ENCODE measurements around the gene MKNK1.

Gene MKNK1

GRCh38 chr1:46530791-46531409, 73.2 kb downstream of the MKNK1 start:
- H3K9me3 ChIP-seq (ENCODE audit: insufficient read depth, low read depth, low read length) = no peaks in the 10 kb centered on the region
- H4K20me1 ChIP-seq (ENCODE audit: insufficient read depth, low read length, poor library complexity, severe bottlenecking) = no peaks in the 10 kb centered on the region
- TF ChIP-seq EZH2phosphoT487 (IDR thresholded peaks at IDR 0.05; ENCODE audit: borderline replicate concordance) = no peak
- TF ChIP-seq, protein P1, sequence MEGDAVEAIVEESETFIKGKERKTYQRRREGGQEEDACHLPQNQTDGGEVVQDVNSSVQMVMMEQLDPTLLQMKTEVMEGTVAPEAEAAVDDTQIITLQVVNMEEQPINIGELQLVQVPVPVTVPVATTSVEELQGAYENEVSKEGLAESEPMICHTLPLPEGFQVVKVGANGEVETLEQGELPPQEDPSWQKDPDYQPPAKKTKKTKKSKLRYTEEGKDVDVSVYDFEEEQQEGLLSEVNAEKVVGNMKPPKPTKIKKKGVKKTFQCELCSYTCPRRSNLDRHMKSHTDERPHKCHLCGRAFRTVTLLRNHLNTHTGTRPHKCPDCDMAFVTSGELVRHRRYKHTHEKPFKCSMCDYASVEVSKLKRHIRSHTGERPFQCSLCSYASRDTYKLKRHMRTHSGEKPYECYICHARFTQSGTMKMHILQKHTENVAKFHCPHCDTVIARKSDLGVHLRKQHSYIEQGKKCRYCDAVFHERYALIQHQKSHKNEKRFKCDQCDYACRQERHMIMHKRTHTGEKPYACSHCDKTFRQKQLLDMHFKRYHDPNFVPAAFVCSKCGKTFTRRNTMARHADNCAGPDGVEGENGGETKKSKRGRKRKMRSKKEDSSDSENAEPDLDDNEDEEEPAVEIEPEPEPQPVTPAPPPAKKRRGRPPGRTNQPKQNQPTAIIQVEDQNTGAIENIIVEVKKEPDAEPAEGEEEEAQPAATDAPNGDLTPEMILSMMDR (conservative IDR thresholded peaks at IDR 0.05; ENCODE audit: low read length) = no peak; the same call in 1 of the 2 replicates

DNA sequence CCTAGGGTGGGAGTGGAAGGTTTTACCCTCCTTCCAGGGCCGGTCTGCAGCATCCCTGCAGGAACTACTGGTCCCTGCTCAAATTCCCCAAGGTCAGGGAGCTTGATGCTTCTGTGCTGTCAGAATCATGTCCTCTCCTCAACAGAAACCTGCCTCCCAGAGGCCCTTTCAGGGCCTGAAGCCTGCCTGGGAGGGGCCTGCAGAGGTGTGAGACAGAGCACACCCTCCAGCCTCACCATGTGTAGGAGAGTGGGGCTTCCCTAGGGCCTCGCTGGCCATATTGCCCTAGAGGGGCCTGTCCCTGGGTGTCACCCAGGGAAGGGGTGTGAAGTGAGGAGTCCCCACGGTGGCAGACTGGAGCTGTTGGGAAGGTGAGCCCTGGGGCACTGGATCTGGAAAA, 73.8 kb downstream of the MKNK1 start:
- Histone ChIP-seq H3K9me3 (ENCODE audit: insufficient read depth, low read depth, low read length) (no peaks in the 10 kb centered on the region), H3K9me2 (replicated peaks; ENCODE audit: low read depth, low read length) (no peaks in the 10 kb centered on the region), H3F3A (ENCODE audit: low read depth) (no peaks in the 10 kb centered on the region), H3K4me1 (ENCODE audit: insufficient read depth, low read length, poor library complexity, severe bottlenecking) (no peaks in the 10 kb centered on the region), H3K4me2 (ENCODE audit: low read depth, low read length, poor library complexity, severe bottlenecking) (no peak overlapping the region), H3K9ac (ENCODE audit: low read depth, low read length, poor library complexity, severe bottlenecking) (no peak overlapping the region), H3K79me2 (ENCODE audit: insufficient read depth, low read length) (no peaks in the 10 kb centered on the region), H4K20me1 (ENCODE audit: insufficient read depth, low read length, poor library complexity, severe bottlenecking) (no peaks in the 10 kb centered on the region), H3K27me3 (ENCODE audit: insufficient read depth, low read length, poor library complexity, severe bottlenecking) (no peaks in the 10 kb centered on the region), H2AFZ (ENCODE audit: low read length) (no peak overlapping the region), H3K4me3 (ENCODE audit: low read length, poor library complexity, severe bottlenecking) (no peak overlapping the region), H3K36me3 (ENCODE audit: insufficient read depth, low read length) (no peaks in the 10 kb centered on the region)
- TF ChIP-seq EZH2phosphoT487 (IDR thresholded peaks at IDR 0.05; ENCODE audit: borderline replicate concordance) = no peak

More at GRCh38 chr1:46530791-46531409, 73.2 kb downstream of the MKNK1 start:
- Histone ChIP-seq H3F3A (ENCODE audit: low read depth) (no peaks in the 10 kb centered on the region), H3K4me2 (ENCODE audit: low read depth, low read length, poor library complexity, severe bottlenecking) (no peak overlapping the region), H3K9me2 (replicated peaks; ENCODE audit: low read depth, low read length) (no peaks in the 10 kb centered on the region), H3K79me2 (ENCODE audit: insufficient read depth, low read length) (no peaks in the 10 kb centered on the region), H3K4me1 (ENCODE audit: insufficient read depth, low read length, poor library complexity, severe bottlenecking) (no peaks in the 10 kb centered on the region), H3K36me3 (ENCODE audit: insufficient read depth, low read length) (no peaks in the 10 kb centered on the region), H3K4me3 (ENCODE audit: low read length, poor library complexity, severe bottlenecking) (no peak overlapping the region), H3K27me3 (ENCODE audit: insufficient read depth, low read length, poor library complexity, severe bottlenecking) (no peaks in the 10 kb centered on the region), H3K9ac (ENCODE audit: low read depth, low read length, poor library complexity, severe bottlenecking) (no peak overlapping the region), H2AFZ (ENCODE audit: low read length) (no peak overlapping the region)

- Histone ChIP-seq H3K9ac (ENCODE audit: low read depth, low read length, poor library complexity, severe bottlenecking) (no peak overlapping the region), H3K27me3 (ENCODE audit: insufficient read depth, low read length, poor library complexity, severe bottlenecking) (no peaks in the 10 kb centered on the region), H3K9me3 (ENCODE audit: insufficient read depth, low read depth, low read length) (no peaks in the 10 kb centered on the region), H3K4me2 (ENCODE audit: low read depth, low read length, poor library complexity, severe bottlenecking) (no peak overlapping the region), H4K20me1 (ENCODE audit: insufficient read depth, low read length, poor library complexity, severe bottlenecking) (no peaks in the 10 kb centered on the region), H3K4me3 (ENCODE audit: low read length, poor library complexity, severe bottlenecking) (no peak overlapping the region), H3F3A (ENCODE audit: low read depth) (no peaks in the 10 kb centered on the region), H2AFZ (ENCODE audit: low read length) (no peak overlapping the region), H3K36me3 (ENCODE audit: insufficient read depth, low read length) (no peaks in the 10 kb centered on the region), H3K4me1 (ENCODE audit: insufficient read depth, low read length, poor library complexity, severe bottlenecking) (no peaks in the 10 kb centered on the region), H3K9me2 (replicated peaks; ENCODE audit: low read depth, low read length) (no peaks in the 10 kb centered on the region), H3K79me2 (ENCODE audit: insufficient read depth, low read length) (no peaks in the 10 kb centered on the region)
- TF ChIP-seq, protein P1 (conservative IDR thresholded peaks at IDR 0.05; ENCODE audit: low read length) = no peak
- no peak for TF ChIP-seq EZH2phosphoT487 (IDR thresholded peaks at IDR 0.05; ENCODE audit: borderline replicate concordance)
Measured at GRCh38 chr1:46529031-46529630, 74.9 kb downstream of the MKNK1 start.
